ENCODE measurements around the gene APBB2.

DNA sequence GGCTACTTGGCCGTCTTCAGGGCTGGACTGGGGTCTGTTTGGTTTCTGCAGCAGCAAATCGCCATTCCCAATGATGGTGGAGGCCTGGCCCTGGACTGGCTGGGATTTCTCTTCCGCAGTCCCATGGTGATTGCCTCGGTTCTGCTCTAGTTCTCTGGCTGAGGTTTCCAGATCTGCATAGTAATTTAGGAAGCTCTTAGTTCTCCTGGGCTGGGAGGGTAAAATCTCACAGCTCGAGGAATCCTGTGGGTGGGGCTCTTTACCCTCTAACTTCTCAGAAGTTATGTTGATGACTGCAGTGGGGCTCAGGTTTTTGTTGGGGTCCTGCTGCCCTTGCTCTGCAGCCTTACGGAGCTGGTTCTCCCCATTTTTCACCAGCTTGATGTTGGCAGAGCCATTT lies 200.6 kb downstream of the APBB2 start:
- TF ChIP-seq, protein P1, sequence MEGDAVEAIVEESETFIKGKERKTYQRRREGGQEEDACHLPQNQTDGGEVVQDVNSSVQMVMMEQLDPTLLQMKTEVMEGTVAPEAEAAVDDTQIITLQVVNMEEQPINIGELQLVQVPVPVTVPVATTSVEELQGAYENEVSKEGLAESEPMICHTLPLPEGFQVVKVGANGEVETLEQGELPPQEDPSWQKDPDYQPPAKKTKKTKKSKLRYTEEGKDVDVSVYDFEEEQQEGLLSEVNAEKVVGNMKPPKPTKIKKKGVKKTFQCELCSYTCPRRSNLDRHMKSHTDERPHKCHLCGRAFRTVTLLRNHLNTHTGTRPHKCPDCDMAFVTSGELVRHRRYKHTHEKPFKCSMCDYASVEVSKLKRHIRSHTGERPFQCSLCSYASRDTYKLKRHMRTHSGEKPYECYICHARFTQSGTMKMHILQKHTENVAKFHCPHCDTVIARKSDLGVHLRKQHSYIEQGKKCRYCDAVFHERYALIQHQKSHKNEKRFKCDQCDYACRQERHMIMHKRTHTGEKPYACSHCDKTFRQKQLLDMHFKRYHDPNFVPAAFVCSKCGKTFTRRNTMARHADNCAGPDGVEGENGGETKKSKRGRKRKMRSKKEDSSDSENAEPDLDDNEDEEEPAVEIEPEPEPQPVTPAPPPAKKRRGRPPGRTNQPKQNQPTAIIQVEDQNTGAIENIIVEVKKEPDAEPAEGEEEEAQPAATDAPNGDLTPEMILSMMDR (conservative IDR thresholded peaks at IDR 0.05) = no peak
- no peak for TF ChIP-seq ZFX (IDR thresholded peaks at IDR 0.05)
